SKM-1 treated with dmso at 0.1 percent for 144 hours (cell line): ENCODE data around the gene AEN.
A peak's percentile ranks its signal among the peaks of the same experiment; 100 is the strongest.
"Not testable (repeated sequence)": the region's sequence is repeated elsewhere in the genome, so short reads cannot be mapped to it uniquely, and the experiment has no call there.

Source experiments
- DNase-seq: peaks from one replicate; lab custom pipeline; 2025; ENCODE audit not compliant: unreplicated experiment; lab: John Stamatoyannopoulos, UW

The AEN gene

DNA sequence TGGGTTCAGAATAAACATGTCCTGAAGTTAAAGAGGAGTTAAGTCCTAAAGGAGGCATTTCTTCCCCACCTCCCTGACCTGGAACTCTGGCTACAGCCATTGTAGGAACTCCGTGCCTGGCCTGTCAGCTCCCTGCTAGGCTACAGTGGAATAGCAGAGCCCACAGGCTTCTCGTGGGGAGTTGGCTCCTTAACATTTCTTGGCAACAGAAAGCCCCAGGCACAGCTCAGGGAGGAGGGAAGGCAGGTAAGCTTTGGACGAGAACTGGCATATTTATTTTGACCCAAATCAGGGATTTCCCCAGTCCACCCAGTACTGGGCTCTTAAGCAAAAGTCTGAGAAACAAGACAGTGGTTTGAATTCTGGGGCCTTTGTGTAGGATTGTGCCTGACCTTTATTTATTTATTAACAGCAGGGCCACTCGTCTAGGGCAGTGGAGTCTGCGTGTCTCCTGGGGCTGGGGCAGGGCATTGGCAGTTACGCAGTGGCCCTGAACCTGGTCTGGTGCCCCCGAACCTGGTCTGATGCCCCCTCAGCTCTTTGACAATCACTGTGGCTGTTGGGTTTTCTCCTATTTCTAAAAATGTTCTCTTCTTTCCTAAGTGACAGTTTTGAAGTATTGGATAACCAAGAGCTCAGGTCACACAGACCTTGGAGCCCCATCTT, 9.8 kb downstream of the AEN start:
- DNase-seq = no peak

DNA sequence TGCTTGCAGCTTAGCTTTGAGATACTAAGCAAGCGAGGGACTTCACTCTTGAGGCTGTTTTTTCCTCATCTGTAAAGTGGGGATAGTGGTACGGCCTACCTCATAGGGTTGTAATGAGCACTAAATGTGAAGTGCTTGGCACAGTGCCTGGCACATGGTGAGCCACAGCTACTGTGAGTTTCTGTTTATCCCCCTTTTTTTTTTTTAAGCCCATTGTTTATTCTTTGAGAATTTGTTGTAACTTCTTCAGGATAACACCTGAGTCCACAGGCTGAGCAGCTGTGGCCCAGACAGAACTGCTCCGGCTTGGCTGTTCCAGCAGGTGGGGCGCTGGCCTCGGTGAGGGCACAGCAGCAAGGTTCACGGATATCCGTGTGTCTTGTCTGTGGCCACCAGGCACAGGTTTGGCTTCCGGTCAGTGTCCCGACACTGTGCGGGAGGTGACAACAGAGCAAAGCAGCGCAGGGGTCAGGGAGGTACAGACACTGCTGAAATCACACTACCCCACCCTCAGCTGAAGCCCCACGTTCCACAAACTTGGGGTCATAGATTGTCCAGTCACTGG, 10.4 kb downstream of the AEN start:
- no peak for DNase-seq

DNA sequence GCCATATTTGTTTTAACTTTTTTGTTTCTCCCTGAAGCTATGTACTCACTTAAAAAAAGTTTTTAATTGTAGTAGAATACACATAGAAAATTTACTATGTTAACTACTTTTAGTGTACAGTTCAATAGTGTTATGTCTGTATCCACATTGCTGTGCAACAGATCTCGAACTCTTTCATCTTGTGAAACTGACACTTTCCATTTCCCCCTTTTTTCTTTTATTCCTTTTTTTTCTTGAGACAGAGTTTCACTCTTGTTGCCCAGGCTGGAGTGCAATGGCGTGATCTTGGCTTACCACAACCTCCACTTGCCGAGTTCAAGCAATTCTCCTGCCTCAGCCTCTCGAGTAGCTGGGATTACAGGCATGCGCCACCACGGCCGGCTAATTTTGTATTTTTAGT, 11.7 kb downstream of the AEN start:
- DNase-seq = not testable (repeated sequence)

DNA sequence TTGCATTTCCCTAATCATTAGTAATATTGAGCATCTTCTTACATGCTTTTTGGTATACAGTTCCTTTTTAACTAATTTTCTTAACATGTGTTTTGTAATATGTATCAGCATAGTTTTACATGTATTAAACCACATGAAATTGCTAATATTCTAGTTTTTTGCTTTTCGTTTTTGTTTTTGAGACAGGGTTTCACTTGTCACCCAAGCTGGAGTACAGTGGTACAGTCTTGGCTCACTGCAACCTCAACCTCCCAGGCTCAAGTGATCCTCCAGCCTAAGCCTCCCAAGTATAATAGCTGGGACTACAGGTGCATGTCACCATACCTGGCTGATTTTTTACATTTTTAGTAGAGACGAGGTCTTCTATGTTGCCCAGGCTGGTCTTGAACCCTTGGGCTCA, 13.3 kb downstream of the AEN start:
- no peak for DNase-seq

DNA sequence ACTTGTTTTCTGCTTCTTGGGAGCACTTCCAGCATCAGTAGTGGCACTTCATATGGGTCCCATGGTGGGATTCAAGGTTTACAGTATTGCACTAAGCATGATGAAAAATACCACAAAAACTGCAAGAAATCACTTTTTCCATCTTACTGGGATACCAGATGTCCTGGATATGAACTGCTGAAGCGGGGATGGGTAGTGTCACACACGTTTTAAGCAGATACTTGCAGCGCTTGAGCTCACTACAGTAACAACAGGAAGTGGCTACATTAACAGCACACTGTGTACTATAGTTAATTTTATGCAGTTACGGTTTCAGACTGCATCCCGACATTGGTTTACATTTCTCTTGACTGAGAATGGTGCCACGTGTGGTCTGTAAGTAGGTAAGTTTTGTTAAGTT, 14.2 kb downstream of the AEN start:
- DNase-seq = no peak

DNA sequence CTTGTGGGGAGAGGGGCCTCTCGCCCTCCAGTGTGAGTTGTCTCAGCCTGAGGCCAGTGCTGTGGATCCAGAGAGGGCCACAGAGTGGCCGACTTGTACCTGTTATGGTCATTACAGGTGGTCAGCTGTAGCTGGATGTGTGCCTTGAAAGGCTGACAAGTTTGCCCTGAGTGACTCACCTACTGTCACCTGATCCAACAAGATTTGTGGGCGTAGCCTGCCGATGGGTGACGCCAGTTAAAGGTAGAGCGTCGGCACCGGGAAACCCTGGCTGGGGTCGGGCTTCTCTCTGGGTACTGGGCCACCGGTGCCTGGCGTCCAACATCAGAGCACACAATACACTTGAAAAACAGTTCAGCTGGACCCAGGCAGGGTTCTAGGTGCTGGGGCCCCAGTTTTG, 14.9 kb downstream of the AEN start:
- no peak for DNase-seq

DNA sequence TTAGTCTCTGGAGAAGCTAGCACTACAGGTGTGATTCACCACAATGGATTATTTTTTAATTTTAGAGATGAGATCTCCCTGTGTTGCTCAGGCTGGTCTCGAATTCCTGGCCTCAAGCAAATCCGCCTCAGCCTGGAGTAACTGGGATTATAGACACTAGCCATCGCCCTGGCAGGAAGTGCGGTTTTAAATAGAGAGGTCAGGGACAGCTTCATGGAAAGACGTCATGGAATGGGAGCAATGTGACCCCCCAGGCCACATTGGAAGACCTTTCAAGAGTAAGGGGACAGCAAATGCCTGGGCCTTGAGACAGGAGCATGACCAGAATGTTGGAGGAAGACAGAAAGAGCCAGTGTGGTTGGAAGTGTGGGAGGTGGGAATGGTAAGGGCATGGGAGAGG, 15.5 kb downstream of the AEN start:
- no peak for DNase-seq

DNA sequence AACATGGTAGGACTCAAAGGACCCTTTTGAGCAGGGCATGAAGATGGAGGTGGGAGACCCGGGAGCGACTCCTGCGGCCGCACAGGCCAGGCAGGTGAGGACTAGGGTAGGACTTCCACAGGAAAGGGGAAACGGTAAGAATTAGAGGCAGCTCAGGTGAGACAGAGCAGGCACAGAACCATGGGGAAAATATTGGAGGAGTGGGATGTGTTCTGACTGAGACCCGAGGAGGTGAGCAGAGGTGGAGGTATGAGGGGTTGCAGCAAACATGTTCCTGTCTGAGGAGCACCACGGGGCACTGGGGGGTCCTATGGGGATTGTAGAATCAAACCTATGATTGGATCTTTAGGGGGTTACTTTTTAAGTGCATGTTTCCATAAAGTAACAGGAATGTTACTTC, 16.3 kb downstream of the AEN start:
- DNase-seq = no peak

DNA sequence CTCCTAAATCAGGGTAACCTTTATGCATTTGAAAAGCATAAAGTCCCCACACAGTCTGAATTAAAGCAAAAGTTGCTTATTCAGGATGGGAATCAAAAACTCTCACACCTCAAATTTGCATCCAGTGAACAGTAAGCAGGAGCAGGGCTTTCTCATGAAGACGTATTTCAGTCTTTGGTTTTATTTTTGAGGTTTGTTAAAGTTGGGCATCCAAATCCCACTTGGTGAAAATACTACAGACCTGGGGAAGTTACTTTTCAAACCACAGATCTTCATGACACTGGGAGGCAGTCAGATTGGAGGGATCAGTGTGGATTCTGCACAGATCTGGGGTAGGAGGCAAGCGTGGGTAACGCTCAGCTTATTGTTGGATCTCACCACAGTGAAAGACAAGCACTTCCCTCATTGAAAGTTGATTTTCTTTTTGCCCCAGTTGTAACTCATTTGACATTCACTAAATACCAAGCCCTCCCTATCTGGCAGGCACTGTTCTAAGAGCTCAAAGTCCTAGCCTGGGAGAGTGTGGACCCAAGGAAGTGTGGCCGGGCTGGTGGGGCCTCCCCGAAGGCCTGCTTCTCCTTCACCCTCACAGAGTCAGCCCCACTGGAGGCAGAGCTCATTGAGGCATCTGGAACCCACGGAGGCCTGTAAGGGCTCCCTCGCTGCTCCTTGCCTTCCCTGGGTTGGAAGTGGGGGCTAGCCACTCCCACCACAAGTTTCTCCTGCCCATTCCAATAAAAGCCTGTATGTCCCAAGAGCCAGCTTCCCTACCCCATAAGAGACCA, 16.9 kb downstream of the AEN start:
- no peak for DNase-seq

DNA sequence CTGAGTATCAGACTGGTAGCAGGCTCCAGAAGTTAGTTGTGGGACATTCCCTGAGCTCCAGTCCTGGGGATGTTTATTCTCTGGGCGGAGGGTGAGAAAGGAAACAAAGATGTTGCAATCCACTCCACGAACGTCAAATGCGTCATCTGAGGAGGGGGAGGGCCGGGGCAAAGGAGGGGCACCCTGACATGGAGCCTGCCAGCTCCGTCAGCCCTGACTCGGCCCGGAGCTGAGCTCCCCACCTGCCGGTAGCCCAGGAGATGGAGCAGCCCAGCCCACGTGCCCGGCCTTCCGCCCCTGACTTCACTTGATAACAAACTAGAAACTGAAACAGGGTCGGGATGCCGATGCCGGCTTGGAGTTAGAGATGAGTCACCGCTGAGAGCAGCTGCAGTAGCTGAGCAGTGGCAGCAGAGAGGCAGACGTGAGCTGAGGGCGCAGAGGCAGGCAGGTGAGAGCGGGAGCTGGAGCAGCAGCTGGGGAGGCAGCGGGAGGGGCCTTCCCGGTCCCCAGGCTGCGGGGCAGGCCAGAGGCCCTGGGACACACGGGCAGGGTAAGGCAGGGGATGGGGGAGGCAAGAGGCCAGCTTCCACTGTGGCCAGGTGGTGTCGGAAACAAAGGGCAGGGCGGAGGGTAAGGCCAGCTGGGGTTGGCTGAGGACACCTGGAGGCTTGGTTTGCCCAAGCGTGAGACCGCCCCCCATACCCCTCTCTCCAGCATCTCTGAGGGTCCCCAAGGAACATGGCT, 17.7 kb downstream of the AEN start, which contains the start of gene ISG20:
ISG20 (plus strand) TSS at position 391 of the 747 bp plus-strand sequence; CDS start at position 742, 351 bp downstream.
- DNase-seq = peak; percentile 85

DNA sequence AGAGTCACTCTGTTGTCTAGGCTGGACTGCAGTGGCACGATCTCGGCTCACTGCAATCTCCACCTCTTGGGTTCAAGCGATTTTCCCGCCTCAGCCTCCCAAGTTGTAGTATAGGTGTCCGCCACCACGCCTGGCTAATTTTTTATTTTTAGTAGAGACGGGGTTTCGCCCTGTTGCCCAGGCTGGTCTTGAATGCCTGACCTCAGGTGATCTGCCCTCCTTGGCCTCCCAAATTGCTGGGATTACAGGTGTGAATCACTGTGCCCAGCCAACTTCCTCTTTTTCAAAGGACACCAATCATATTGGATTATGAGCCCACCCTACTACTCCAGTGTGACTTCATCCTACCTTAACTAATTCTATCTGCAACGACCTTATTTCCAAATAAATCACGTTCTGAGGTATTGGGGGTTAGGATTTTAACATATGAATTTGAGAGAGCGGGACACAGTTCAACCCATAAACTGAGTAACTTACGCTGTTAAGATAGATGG, 20.9 kb downstream of the AEN start:
- DNase-seq = no peak

DNA sequence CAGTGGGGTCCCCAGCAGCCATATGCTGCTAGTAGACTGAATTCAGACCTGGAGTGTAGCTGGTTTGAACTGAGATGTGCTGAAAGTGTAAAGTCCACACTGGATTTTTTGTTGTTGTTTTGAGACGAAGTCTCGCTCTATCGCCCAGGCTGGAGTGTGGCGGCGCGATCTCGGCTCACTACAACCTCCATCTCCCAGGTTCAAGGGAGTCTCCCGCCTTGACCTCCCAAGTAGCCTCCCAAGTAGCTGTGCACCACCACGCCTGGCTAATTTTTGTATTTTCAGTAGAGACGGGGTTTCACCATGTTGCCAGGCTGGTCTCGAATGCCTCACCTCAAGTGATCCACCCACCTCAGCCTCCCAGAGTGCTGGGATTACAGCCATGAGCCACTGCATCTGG, 21.4 kb downstream of the AEN start:
- not testable (repeated sequence) for DNase-seq

DNA sequence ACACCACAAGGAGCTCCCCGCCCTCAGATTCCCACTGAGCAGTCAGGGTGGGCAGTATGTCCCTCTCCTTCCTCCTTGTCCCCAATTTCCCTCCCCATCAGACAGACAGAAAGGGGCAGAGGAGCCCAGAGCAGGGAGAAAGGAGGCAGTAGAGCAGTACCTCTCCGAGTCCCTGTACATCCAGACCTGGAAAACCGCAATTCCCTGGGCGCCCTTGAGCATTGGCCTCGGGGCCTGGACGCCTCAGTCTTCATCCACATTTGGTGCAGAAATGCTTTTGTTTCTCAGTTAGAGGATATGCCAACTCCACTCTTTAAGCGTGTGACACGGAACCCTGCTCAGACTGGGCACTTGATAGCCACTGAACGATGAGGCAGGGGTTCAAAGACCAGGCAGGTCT, 23.6 kb downstream of the AEN start:
- DNase-seq = no peak

DNA sequence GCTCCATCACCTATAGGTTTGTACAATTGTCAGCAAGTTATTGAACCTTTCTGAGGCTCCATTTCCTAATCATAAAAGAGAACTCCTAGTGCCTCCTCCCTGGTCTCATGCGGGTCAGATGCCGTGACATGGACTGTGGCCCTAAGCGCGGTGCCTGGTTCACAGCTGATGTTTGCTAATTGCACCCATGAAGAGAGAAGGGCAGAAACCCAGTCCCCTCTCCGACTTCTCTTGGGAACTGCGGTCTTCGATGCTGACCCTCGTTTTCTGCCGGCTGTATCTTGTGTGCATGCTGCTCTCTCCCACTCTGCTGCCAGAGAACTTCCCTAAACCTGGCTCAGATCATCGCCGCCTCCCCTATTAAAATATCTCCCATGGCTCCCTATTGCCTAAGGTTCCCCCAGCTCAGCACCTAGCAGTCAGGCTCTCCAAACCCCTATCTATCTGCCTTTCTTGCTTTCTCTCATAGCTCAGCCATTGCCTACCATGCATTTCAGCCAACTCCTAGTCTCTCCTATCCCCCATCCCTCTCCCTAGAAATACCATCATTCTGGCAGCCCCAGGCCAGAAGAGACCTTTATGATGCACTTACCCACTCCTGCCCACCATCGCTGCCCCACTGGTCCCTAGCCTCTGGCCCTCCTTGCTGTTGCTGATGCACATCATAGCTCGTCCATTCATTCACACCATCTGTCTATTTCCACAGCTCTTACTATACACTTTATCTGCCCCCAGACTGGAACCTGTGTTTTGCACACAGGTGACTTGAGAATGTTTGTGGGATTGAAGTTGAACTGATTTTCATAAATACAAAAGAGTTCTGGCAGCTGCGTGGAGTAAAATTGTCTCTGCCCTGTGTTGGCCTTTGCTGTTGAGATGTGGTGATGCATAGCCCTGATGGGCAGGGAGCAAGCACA, 24.3 kb downstream of the AEN start:
- no peak for DNase-seq

DNA sequence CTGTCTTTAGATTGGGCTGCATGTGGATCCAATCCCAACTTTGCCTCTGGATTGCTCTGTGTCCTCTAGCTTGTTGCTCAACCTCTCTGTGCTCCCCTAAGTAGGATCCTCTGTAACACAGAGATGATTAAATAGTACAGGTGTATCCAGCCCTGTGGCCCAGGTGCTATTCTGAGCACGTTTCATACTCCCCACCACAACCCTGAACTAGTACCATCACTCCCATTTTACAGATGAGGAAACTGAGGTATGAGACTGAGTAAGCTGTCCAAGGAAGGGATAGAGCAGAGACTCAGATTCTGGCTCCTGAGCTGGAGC, 24.9 kb downstream of the AEN start:
- no peak for DNase-seq

DNA sequence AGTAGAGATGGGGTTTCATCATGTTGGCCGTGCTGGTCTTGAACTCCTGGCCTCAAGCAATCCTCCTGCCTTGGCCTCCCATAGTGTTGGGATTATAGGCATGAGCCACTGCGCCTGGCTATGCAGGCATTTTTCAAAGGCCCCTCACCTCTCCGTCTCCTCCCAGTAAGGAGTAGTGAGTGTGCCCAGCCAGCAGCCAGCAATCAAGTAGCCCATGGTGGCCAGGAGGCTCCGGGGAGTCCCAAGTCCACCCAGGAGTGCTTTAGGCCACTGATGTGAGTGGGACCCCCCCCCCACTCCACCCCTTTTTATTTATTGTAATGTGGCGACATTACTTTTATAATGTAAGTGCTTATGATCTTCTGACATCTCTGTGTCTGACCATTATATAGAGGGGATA, 25.8 kb downstream of the AEN start:
- DNase-seq = no peak

DNA sequence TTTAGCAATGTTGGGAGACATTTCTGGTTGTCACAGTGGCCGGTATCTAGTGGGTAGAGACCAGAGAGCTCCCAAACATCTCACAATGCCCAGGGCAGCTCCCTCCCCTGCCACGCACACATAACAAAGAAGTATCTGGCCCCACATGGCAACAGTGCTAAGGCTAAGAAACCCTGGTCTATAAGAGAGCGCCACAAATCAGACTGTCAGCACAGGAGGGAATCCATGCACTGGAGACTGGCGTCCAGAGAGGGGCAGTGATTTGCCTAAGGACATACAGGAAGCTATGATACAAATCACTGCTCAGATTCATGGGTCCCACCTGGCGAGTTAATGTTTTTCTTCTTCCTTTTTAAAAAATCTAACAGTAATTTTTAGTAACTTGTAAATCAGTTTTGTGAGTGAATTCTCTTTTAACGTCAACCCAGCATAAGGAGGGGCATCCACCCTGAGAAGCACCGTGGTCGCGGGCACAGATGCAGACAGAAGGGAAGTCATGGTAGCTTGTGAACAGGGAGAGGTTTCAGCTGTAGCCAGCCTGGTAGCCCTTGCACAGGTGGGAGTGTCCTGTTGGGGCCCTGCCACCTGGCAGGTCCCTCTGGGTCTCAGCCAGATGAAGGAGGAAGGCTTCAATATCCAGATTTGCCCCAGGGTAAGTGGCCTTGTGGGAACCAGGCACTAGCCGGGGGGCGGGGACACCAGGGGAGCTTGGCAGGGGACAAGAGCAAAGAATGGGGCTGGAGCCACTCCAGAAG, 26.4 kb downstream of the AEN start:
- DNase-seq = no peak

DNA sequence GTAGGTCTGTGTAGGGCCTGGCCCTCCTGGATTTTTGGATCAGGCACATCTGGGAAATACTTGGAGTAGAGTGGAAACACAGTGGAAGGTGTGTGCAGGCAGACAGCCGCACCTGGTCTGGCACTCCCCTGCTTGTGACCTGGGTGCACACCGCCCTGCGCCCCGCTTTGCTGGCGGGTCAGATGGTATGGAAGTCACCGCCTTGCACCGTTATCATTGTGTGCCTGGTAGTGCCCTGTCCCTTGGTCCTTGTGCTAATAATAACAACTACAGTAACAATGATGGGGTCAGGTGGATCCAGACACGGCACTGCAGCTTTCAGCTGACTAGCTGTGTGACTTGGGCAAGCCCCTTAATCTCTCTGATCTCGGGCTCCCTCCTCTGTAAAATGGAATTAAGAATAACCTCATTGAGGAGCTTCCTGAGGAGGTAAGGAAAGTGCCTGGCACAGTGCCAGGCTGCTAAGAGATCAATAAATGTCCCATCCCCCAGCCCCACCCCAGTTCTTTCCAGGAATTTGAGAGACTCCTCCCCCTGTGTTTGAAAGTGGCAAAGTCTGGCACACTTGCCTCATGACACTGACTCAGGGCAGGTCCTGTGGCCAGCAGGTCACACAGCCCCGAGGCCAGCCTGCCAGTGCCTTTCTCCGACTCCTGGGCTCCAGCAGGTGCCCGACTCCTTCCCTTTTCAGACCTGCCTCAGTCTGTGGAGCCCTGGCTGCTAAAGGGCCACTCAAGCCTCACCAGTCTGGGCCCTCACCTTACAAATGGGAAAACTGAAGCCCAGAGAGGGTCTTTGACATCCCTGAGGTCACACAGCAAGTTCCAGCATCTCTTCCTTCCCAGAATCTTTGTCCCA, 27.4 kb downstream of the AEN start:
- DNase-seq = no peak

DNA sequence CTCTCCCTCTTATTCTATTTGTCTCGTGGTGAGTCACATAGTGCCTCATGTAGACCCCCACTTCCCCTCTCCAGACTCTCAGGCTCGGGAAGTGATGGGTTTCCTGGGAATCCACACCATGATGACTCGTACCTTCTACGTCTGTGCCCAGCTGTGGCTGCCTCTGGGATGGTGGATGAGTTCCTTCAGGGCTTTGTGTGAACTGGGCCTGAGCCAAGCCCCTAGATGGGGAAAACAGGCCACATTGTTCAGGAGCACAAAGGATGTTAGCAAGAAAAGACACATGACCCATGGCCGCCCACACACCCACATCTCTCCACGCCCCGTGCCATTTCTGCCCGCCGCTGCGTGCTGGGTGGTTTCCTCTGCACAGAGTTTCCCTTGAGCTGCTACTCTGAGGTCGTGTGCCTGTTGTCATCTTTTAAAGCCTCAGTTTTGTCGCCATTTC, 28.2 kb downstream of the AEN start:
- DNase-seq = no peak
